Measurements from ENCODE around the gene PRDM5. TPM values are rescaled to one million over a fixed set of nuclear protein-coding genes. Genes with fewer than 3 reads are reported as not detected.

PRDM5 gene
- total and polyA plus RNA-seq, 2 donors from 2014 or later = 2.6 to 9.1 TPM

GRCh38 chr4:120916937-120917336 lies 5.6 kb downstream of the PRDM5 start:
- Histone ChIP-seq H3K9me3 (ENCODE audit: control insufficient read depth in 2 of 3, insufficient read depth in 1 of 3, low read length in 3 of 3) (no peaks in the 10 kb centered on the region), H3K36me3 (ENCODE audit: control insufficient read depth in 2 of 3, insufficient read depth in 3 of 3, low read length in 3 of 3) (no peaks in the 10 kb centered on the region), H3K4me1 (ENCODE audit: control insufficient read depth in 2 of 3, insufficient read depth in 2 of 3, low read depth in 1 of 3, low read length in 3 of 3) (peaks cover 0 to 4% (median 0%) of the 10 kb centered on the region in 3 donors), H3K27ac (ENCODE audit: low read depth in 2 of 2, low read length in 2 of 2) (no peak overlapping the region), H3K9ac (ENCODE audit: low read length in 3 of 3) (no peak overlapping the region), H3K4me3 (ENCODE audit: low read length in 3 of 3) (no peak overlapping the region), H3K27me3 (ENCODE audit: control insufficient read depth, insufficient read depth, low read length) (no peaks in the 10 kb centered on the region)
- no peak for TF ChIP-seq CTCF (IDR thresholded peaks at IDR 0.05; ENCODE audit: borderline replicate concordance, extremely low read depth, insufficient read depth)
- intact Hi-C loops (cut with DNase I) = no loop called here
- no peak for FAIRE-seq
- peak in 1 of 5 donors; percentile 17 for DNase-seq

GRCh38 chr4:120915336-120915735 lies 7.2 kb downstream of the PRDM5 start:
- H3K9ac ChIP-seq (ENCODE audit: low read length in 3 of 3) = no peak overlapping the region
- no peak for TF ChIP-seq CTCF (IDR thresholded peaks at IDR 0.05; ENCODE audit: borderline replicate concordance, extremely low read depth, insufficient read depth)
- intact Hi-C loops (cut with DNase I) = no loop called here
- no peak for FAIRE-seq
- no peaks in the 10 kb centered on the region for H3K36me3 ChIP-seq (ENCODE audit: control insufficient read depth in 2 of 3, insufficient read depth in 3 of 3, low read length in 3 of 3)
- H3K4me3 ChIP-seq (ENCODE audit: low read length in 3 of 3) = no peak overlapping the region
- no peaks in the 10 kb centered on the region for H3K4me1 ChIP-seq (ENCODE audit: control insufficient read depth in 2 of 3, insufficient read depth in 2 of 3, low read depth in 1 of 3, low read length in 3 of 3)
- DNase-seq = peak in 1 of 5 donors; percentile 21
- no peaks in the 10 kb centered on the region for H3K9me3 ChIP-seq (ENCODE audit: control insufficient read depth in 2 of 3, insufficient read depth in 1 of 3, low read length in 3 of 3)
- no peak overlapping the region for H3K27ac ChIP-seq (ENCODE audit: low read depth in 2 of 2, low read length in 2 of 2)
- H3K27me3 ChIP-seq (ENCODE audit: control insufficient read depth, insufficient read depth, low read length) = no peaks in the 10 kb centered on the region

- FAIRE-seq = no peak
- Histone ChIP-seq H3K27ac (ENCODE audit: low read depth in 2 of 2, low read length in 2 of 2) (no peak overlapping the region), H3K27me3 (ENCODE audit: control insufficient read depth, insufficient read depth, low read length) (no peaks in the 10 kb centered on the region), H3K36me3 (ENCODE audit: control insufficient read depth in 2 of 3, insufficient read depth in 3 of 3, low read length in 3 of 3) (no peaks in the 10 kb centered on the region), H3K4me1 (ENCODE audit: control insufficient read depth in 2 of 3, insufficient read depth in 2 of 3, low read depth in 1 of 3, low read length in 3 of 3) (no peaks in the 10 kb centered on the region), H3K9ac (ENCODE audit: low read length in 3 of 3) (no peak overlapping the region), H3K4me3 (ENCODE audit: low read length in 3 of 3) (no peak overlapping the region), H3K9me3 (ENCODE audit: control insufficient read depth in 2 of 3, insufficient read depth in 1 of 3, low read length in 3 of 3) (no peaks in the 10 kb centered on the region)
- no peak for TF ChIP-seq CTCF (IDR thresholded peaks at IDR 0.05; ENCODE audit: borderline replicate concordance, extremely low read depth, insufficient read depth)
- no peak for DNase-seq
- intact Hi-C loops (cut with DNase I) = no loop called here
These were observed 19.1 kb downstream of the PRDM5 start for GRCh38 chr4:120903419-120903818.

- Histone ChIP-seq H3K36me3 (ENCODE audit: control insufficient read depth in 2 of 3, insufficient read depth in 3 of 3, low read length in 3 of 3) (no peaks in the 10 kb centered on the region), H3K27me3 (ENCODE audit: control insufficient read depth, insufficient read depth, low read length) (no peaks in the 10 kb centered on the region), H3K27ac (ENCODE audit: low read depth in 2 of 2, low read length in 2 of 2) (no peak overlapping the region), H3K9me3 (ENCODE audit: control insufficient read depth in 2 of 3, insufficient read depth in 1 of 3, low read length in 3 of 3) (no peaks in the 10 kb centered on the region), H3K4me1 (ENCODE audit: control insufficient read depth in 2 of 3, insufficient read depth in 2 of 3, low read depth in 1 of 3, low read length in 3 of 3) (no peaks in the 10 kb centered on the region), H3K9ac (ENCODE audit: low read length in 3 of 3) (no peak overlapping the region), H3K4me3 (ENCODE audit: low read length in 3 of 3) (no peak overlapping the region)
- DNase-seq (no peak), FAIRE-seq (no peak)
- intact Hi-C loops (cut with DNase I) = no loop called here
- TF ChIP-seq CTCF (IDR thresholded peaks at IDR 0.05; ENCODE audit: borderline replicate concordance, extremely low read depth, insufficient read depth) = no peak
These were observed 19.6 kb downstream of the PRDM5 start for GRCh38 chr4:120902925-120903324.
